DOHH2 (cell line): Measurements from ENCODE around the gene SCAMP5.

Experiments used
- CTCF ChIP-seq: fragments of 200-600 bp; sonication (generic); IDR thresholded peaks from one replicate; pipeline ENCODE4 v1.5.1; 2014; ENCODE audit warnings: antibody characterized with exemption, mild to moderate bottlenecking, low read depth, low read length; ENCODE audit not compliant: poor library complexity, severe bottlenecking
- EZH2phosphoT487 ChIP-seq: fragments of 200-600 bp; sonication (generic); IDR thresholded peaks from 2 replicates; pipeline ENCODE4 v1.6.1; 2017; ENCODE audit warnings: borderline replicate concordance, mild to moderate bottlenecking, antibody characterized with exemption, low read length, moderate library complexity, mixed read lengths

- TF ChIP-seq CTCF = no peak
- no peak for TF ChIP-seq EZH2phosphoT487
These were observed 36.3 kb upstream of the SCAMP5 start for GRCh38 chr15:74958908-74959585.
